OCI-LY1 (cell line): ENCODE measurements around the gene EN2.

Experiments used
- CTCF ChIP-seq: fragments of 200-600 bp; sonication (generic), shearing (Covaris generic); IDR thresholded peaks from 2 replicates; pipeline ENCODE4 v1.5.1; 2017; ENCODE audit warnings: mild to moderate bottlenecking, antibody characterized with exemption, low read length, moderate library complexity, mixed read lengths
- EZH2 ChIP-seq: fragments of 200-600 bp; sonication (generic), shearing (Covaris generic); IDR thresholded peaks from 2 replicates; pipeline ENCODE4 v1.8.0; 2017; ENCODE audit warnings: borderline replicate concordance, mixed run types, mild to moderate bottlenecking, antibody characterized with exemption, low read length, moderate library complexity, mixed read lengths

- TF ChIP-seq CTCF (no peak), EZH2 (no peak)
These were observed 10.2 kb downstream of the EN2 start for GRCh38 chr7:155467846-155468784.
